HAP-1 (cell line): Measurements from ENCODE around the gene C2CD2.

Source experiments
- DNase-seq, 2 experiments: peaks; one replicate each; pipeline ENCODE4 v3.0.0-alpha.2; 2016 to 2020; ENCODE audit warnings: low spot score in 2 of 2
- H3K27me3 ChIP-seq: fragments of 250-450 bp; sonication (Bioruptor Pico); 2 replicates; pipeline ENCODE4 v1.5.1; 2020; ENCODE audit warnings: low read depth, mild to moderate bottlenecking, moderate library complexity
- H3K36me3 ChIP-seq: fragments of 250-450 bp; sonication (Bioruptor Pico); replicated peaks from 2 replicates; pipeline ENCODE4 v1.5.1; 2020; ENCODE audit warnings: mild to moderate bottlenecking
- H3K4me1 ChIP-seq: fragments of 250-450 bp; sonication (Bioruptor Pico); 2 replicates; pipeline ENCODE4 v1.5.1; 2020; ENCODE audit warnings: mild to moderate bottlenecking
- H3K4me3 ChIP-seq: fragments of 250-450 bp; sonication (Bioruptor Pico); 2 replicates; pipeline ENCODE4 v1.5.1; 2020; ENCODE audit warnings: mild to moderate bottlenecking, moderate library complexity
- H3K9me3 ChIP-seq: fragments of 250-450 bp; sonication (Bioruptor Pico); 2 replicates; pipeline ENCODE4 v1.5.1; 2020; ENCODE audit warnings: mild to moderate bottlenecking, moderate library complexity
- in situ Hi-C: fragments of 300-500 bp; cut with MboI; formaldehyde crosslinking; loops from 3 replicates; pipeline ENCODE4 v1.14.3; 2020; ENCODE audit warnings: low sequenced_read_pairs, inconsistent platforms, mixed read lengths

The C2CD2 gene

DNA sequence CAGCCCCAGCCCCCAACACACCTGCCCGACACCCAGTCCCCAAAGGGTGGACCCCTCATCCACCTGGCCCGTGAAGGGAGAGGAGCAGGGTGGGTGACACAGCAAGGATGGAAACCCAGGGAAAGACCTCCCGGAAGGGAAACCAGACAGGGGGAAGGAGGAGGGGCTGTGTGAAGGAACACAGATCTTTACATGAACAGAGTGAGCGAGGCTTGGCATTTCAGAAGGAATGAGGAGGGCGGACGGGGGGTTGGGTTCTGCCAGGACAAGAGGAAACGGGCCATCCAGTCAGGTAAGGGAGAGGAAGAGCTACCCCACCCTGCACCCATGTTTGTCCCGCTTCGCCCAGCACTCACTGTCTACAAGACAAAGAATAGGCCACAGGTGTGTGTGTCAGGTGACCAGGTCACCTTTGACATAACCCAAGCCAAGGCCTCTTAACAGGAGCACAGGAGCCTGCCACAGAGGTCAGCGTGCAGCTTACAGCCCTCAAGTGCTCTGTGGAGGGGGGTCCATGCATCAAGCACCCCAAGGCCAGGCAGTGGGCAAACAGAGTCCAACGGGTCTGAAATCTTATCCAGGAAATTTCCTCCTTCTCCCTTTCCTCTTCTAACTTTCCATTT, 56.7 kb downstream of the C2CD2 start:
- peaks cover 24% of the 10 kb centered on the region for H3K36me3 ChIP-seq
- DNase-seq = no peak
- H3K4me3 ChIP-seq = no peak overlapping the region
- H3K4me1 ChIP-seq = no peaks in the 10 kb centered on the region
- in situ Hi-C loops = no loop called here
- no peaks in the 10 kb centered on the region for H3K9me3 ChIP-seq
- no peaks in the 10 kb centered on the region for H3K27me3 ChIP-seq

DNA sequence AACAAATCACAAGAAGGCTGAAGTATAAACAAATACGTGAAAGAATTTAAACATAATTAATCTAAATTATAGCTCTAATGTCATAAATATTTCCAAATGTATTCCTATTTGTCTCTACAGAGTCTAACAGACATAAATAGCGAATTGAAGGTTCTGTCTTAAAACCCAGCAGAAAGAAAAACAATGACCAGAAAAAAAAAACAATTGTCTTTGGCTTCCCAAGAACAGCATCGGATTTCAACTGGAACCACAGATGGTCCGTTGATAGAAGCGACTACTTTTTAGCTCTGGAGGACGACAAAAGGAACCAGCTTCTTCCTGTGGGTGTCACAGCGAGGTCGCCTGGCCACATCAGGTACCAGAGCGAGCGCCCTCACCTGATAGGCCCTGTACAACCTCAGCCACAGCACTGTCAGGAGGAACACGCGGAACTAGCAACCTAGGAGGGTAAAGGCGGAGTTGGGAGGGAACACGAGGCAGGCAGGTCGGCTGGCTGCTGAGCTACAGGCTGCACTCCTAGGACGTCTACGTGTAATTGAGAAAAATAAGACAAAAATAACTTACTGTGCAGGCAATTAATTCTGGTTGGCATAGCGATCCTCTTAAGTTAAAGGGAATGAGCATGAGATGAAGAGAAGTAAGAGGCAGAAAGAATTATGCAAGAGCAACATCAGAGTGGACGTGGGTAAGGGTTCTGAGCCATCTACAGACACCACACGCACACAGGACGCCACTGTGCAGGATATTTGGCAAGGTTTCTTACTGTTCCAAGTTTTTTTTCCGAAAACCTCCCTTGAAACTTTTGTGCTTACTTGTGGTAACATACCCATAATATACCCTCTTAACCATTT, 58.0 kb downstream of the C2CD2 start:
- Histone ChIP-seq H3K4me1 (no peaks in the 10 kb centered on the region), H3K27me3 (no peaks in the 10 kb centered on the region), H3K4me3 (no peak overlapping the region), H3K36me3 (peaks cover 11% of the 10 kb centered on the region), H3K9me3 (no peaks in the 10 kb centered on the region)
- no peak for DNase-seq
- in situ Hi-C loops = no loop called here

DNA sequence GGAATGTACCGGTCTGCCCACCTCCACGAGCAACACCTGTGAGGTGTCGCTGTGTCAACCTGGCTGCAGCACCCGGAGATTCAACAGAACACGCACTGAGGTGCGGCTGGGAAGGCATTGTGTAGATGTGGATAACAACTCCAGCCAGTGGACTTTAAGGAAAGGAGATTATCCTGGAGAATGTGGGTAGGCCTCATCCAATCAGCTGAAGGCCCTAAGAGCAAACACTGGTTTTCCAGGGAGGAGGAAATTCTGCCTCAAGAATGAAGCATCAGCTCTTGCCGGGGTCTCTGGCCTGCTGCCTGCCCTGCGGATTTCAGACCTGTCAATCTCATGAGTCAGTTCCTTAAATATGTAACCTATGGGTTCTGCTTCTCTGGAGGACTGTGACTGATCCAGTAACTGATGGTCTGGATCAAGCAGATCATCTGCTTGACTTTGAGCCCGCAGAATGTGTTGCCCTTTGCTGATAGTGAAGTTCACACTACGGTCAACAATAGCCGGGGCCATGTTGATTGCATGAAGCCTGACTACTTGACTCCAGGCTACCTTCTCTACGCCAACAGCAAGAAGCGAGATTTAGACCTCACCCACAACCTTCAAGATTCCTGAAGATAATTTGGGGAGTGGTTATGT, 58.8 kb downstream of the C2CD2 start:
- DNase-seq = no peak
- in situ Hi-C loops = no loop called here
- Histone ChIP-seq H3K4me1 (no peaks in the 10 kb centered on the region), H3K36me3 (peaks cover 6% of the 10 kb centered on the region), H3K27me3 (no peaks in the 10 kb centered on the region), H3K4me3 (no peak overlapping the region), H3K9me3 (no peaks in the 10 kb centered on the region)

DNA sequence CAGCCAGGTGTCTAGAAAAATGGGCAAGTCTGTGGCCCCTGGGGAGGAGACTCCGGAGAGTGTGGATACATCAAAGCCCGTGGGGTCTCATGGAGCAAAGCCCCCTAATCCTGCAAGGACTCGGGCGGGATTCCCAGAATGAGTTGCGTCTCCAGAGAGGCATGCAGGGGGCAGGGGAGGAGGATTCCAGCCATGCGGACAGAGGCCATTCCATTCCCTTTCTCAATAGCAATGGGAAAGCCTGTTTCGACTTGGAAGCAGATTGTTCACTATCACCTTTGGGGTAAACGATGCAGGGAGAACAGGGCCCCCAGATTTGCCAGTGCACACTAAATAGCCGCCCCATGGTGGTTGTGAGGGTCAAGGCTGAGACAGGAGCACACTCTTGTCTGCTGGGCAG, 59.3 kb downstream of the C2CD2 start:
- in situ Hi-C loops = no loop called here
- DNase-seq = no peak
- no peaks in the 10 kb centered on the region for H3K27me3 ChIP-seq
- peaks cover 6% of the 10 kb centered on the region for H3K36me3 ChIP-seq
- no peak overlapping the region for H3K4me3 ChIP-seq
- H3K9me3 ChIP-seq = no peaks in the 10 kb centered on the region
- H3K4me1 ChIP-seq = no peaks in the 10 kb centered on the region

DNA sequence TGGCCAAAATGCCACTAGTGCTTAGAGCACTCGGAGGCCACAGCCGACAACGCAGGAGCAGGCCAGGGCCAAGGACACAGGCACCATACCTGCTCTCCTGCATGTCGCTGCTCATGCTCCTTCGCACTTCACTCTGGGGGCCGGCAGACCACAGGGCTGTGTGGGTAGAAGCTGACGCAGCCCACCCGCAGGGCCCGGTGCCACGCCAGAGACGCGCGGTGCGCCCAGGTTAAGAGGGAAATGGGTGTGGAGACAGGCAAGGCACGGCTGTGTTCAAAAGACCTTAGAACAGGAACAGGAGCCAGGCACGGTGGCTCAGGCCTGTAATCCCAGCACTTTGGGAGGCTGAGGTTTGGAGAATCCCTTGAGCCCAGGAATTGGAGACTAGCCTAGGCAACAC, 61.1 kb downstream of the C2CD2 start:
- in situ Hi-C loops = no loop called here
- DNase-seq = no peak
- peaks cover 7% of the 10 kb centered on the region for H3K36me3 ChIP-seq
- no peaks in the 10 kb centered on the region for H3K9me3 ChIP-seq
- no peaks in the 10 kb centered on the region for H3K27me3 ChIP-seq
- H3K4me1 ChIP-seq = no peaks in the 10 kb centered on the region
- H3K4me3 ChIP-seq = no peak overlapping the region

DNA sequence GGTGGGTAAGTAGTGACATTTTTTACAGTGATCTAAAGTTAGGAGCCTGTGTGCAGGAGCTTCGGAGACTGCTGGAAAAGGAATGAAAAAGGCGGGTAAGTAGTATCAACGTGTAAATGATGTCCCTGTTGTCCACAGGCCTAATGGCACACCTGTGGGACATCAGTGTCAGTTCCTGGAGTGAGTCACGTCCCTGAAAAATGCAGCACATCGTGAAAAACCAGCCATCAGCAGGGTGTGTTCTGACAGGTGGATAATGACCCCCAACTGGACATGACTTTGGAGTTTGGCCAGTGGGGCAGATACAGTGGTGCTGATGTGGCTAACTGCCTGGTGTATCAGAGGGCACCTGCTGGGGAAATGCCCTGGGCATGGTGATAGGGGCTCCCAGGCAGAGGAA, 62.7 kb downstream of the C2CD2 start:
- Histone ChIP-seq H3K4me3 (no peak overlapping the region), H3K9me3 (no peaks in the 10 kb centered on the region), H3K4me1 (no peaks in the 10 kb centered on the region), H3K36me3 (peaks cover 7% of the 10 kb centered on the region), H3K27me3 (no peaks in the 10 kb centered on the region)
- in situ Hi-C loops = no loop called here
- no peak for DNase-seq

DNA sequence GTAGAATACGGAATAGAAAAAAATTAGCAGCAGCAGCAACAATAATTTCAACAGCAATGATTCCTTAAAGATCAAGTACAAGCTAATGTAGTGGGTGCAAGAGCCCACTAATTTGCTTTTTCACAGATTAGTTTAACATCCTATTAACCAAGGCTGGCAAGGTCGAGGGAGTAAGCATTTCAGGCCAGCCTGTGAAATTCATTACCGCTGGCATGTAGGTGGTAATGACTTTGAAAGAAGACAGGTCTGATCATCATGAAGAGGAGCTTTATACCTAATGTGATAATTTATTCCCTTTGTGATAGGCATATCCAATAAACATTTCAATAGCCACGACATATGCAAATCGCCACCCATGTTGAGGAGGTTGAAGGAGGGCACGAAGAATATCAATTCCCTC, 63.5 kb downstream of the C2CD2 start:
- H3K9me3 ChIP-seq = no peaks in the 10 kb centered on the region
- H3K36me3 ChIP-seq = peaks cover 7% of the 10 kb centered on the region
- H3K4me3 ChIP-seq = no peak overlapping the region
- in situ Hi-C loops = no loop called here
- no peaks in the 10 kb centered on the region for H3K4me1 ChIP-seq
- DNase-seq = no peak
- no peaks in the 10 kb centered on the region for H3K27me3 ChIP-seq

DNA sequence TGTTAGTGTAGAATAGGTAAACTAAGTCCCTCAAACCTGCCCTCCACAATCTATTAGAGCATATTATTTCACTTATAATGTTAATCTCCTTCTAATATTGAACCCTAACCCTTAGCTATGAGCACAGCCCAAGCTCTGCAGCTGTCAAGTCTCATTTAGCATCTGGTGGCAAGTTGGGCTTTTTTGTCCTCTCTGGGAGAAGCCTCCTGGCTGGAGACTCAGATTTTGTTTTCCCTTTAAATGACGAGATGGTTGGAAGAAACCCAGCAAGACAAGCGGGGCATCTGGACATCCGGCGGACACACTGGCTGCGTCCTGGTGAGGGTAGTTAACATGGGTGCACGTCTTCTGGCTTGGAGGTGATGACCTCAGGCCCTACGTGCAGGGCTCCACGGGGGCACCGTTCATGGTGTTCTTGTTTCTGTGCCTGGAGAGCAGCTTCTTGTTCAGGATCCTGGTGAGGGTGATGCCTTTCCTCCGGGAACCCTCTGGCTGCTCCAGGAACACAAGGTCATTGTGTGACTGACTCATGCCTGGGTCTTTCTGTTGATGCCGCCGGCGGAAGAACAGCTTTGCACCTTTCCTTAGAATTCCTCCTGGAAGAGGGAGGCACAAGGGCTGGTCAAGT, 65.0 kb downstream of the C2CD2 start:
- Histone ChIP-seq H3K27me3 (no peaks in the 10 kb centered on the region), H3K36me3 (peaks cover 7% of the 10 kb centered on the region; the same call in 1 of the 2 replicates), H3K9me3 (no peaks in the 10 kb centered on the region), H3K4me3 (no peak overlapping the region), H3K4me1 (no peaks in the 10 kb centered on the region)
- DNase-seq = no peak
- in situ Hi-C loops = no loop called here

DNA sequence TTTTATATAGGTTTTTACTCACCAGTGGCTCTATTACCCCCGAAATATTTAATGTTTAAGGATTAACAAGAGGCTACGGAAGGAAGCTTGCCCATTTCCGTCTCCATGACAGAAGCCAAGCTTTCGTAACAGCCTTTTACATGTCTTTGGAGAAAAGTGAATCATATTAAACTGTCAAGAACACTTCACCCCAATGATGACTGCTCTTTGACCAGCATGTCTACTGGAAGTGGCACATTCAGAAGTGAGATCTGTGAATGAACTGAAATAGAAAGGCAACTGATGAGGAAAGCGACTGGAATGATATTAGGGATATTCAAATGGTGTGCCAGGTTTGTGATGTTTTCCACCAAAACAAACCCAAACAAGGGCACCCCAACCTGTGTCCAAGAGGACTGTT, 66.2 kb downstream of the C2CD2 start:
- in situ Hi-C loops = no loop called here
- H3K9me3 ChIP-seq = no peaks in the 10 kb centered on the region
- DNase-seq = no peak
- H3K4me1 ChIP-seq = no peaks in the 10 kb centered on the region
- no peaks in the 10 kb centered on the region for H3K27me3 ChIP-seq
- H3K4me3 ChIP-seq = no peak overlapping the region
- peaks cover 7% of the 10 kb centered on the region; the same call in 1 of the 2 replicates for H3K36me3 ChIP-seq

DNA sequence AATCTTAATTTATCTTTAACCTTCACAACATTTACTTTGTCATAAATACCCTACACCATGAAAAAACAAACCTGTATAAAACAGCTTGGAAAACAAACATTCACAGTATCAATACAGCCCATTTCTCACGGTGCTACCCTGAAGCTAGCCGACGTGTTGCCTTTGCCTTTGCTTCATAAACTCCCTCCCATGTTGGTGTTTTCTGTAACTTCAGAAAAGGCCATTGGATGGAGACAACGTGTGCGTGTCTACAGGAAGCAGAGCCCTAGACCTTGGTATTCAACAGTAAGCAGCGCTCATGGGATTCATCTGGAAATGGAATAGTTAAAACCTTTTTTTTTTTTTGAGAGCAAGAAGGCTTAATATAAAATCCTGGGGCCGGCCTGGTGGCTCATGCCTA, 67.5 kb downstream of the C2CD2 start:
- in situ Hi-C loops = no loop called here
- Histone ChIP-seq H3K4me1 (no peaks in the 10 kb centered on the region), H3K27me3 (no peaks in the 10 kb centered on the region), H3K36me3 (peaks cover 7% of the 10 kb centered on the region; the same call in 1 of the 2 replicates), H3K9me3 (no peaks in the 10 kb centered on the region), H3K4me3 (no peak overlapping the region)
- DNase-seq = no peak

DNA sequence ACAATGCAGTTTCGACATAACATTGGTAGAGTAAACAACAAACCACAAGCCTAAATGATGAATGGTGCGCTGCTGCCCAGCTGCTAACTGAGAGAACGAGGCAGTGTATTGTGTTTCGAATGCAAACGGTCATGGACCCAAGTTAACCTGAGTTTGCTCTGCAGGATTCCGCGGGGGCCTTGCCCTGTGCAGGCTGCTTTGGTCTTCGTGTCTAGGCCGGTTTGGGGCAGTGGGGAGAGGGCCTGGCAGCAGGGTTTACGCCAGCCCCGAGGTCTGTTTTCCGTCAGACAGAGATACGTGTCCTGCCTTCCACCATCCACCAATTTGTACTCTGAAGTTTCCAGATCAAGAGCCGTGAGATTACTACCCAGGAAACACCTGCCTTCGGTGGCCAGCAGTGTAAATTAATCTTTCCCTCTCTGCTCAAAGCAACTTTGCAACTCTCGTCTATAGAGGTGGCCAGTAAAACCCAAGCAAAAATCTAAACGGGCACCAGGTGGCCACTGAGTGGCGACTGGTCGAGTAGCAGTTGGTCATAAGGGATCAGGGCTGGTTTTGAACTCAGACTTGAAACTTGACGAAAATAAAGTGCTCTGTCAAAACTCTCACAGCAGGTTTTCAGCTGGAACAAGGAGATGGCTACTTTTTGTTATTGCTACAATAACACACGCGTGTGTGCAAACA, 68.3 kb downstream of the C2CD2 start:
- H3K9me3 ChIP-seq = no peaks in the 10 kb centered on the region
- no peaks in the 10 kb centered on the region for H3K27me3 ChIP-seq
- DNase-seq = no peak
- H3K4me3 ChIP-seq = no peak overlapping the region
- H3K4me1 ChIP-seq = no peaks in the 10 kb centered on the region
- in situ Hi-C loops = no loop called here
- H3K36me3 ChIP-seq = peaks cover 7% of the 10 kb centered on the region; the same call in 1 of the 2 replicates

DNA sequence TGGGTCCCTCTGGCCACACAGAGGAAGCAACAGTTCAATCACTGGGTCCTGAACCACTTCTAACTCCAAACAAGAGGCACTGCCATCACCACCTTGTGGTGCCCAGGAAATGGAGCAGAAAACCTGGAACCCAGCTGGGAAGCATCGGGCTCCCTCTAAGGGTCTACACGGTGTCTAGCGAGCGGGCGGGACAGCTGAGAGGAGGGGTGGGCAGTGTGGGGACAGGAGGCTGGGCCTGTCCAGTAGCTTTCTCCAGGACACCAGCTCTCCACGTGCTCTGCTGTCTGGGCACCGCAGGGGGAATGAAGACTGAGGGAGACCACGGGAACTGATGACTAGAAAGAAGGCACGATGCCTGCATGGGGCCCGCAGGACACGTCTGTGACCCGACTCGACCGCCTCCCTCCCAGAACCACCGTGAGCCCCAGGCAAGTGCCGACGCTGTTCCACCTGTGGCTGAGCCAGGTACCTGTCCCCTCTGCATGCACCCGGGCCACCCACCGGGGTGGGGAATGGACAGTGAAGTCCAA, 69.3 kb downstream of the C2CD2 start:
- no peak for DNase-seq
- H3K4me1 ChIP-seq = peaks cover 3% of the 10 kb centered on the region; the same call in 1 of the 2 replicates
- H3K27me3 ChIP-seq = no peaks in the 10 kb centered on the region
- H3K9me3 ChIP-seq = no peaks in the 10 kb centered on the region
- peaks cover 7% of the 10 kb centered on the region; the same call in 1 of the 2 replicates for H3K36me3 ChIP-seq
- H3K4me3 ChIP-seq = no peak overlapping the region
- in situ Hi-C loops = no loop called here

DNA sequence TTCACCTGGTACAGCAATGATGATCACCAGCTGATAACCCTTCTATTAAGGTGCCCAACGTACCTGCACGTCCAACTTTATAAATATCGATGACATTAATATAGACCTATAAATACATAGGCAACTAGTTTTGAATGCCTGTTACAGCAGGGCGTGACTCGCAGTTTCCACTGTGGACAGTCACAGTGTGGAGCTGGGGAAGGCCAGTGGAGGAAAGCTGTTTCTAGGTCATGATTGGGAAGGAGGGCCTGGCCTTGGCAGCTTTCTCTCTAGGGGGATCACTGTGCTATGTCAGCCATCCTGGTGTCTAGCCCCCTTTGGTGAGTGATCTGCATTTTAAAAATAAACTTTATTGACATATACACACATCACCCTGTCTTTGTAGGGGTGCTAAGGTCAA, 70.2 kb downstream of the C2CD2 start:
- no peaks in the 10 kb centered on the region for H3K9me3 ChIP-seq
- H3K4me1 ChIP-seq = peaks cover 3% of the 10 kb centered on the region; the same call in 1 of the 2 replicates
- H3K4me3 ChIP-seq = no peak overlapping the region
- no peak for DNase-seq
- in situ Hi-C loops = no loop called here
- H3K27me3 ChIP-seq = no peaks in the 10 kb centered on the region
- peaks cover 1% of the 10 kb centered on the region; the same call in 1 of the 2 replicates for H3K36me3 ChIP-seq
